Thyroid gland (tissue), 4 donors: ENCODE data around the gene ZNF496.

Experiments
- POLR2A ChIP-seq, 2 donors: fragments of 450-650 bp; IDR thresholded peaks; one replicate each; pipeline ENCODE4 v1.6.1; 2017; ENCODE audit warnings: antibody characterized with exemption in 2 of 2, mild to moderate bottlenecking in 2 of 2, moderate library complexity in 1 of 2
- TF ChIP-seq, protein P1 (sequence below), 6 experiments: fragments of 200-600 bp in 3 of 6; fragments of 450-650 bp in 3 of 6; sonication (generic) in 3 of 6; IDR thresholded peaks; one replicate each; pipeline ENCODE4 v1.5.1; 2016 to 2019; ENCODE audit warnings: antibody characterized with exemption in 6 of 6, mild to moderate bottlenecking in 2 of 6, inconsistent platforms in 1 of 6, moderate library complexity in 1 of 6

DNA sequence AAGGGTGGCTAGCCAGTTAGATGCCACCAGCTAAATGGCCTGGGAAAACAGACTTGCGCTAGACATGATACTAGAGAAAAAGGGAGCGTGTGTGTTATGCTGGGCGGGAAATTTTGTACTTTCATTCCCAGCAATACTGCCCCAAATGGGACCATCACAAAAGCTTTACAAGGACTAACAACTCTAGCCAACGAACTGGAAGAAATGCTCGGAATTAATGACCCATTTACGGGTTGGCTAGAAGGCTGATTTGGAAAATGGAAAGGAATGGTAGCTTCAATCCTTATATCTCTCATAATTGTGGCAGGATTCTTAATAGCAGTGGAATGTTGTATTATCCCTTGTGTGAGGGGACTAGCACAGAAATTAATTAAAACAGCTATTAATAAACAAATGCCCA lies 27.9 kb upstream of the ZNF496 start:
- TF ChIP-seq, protein P1, sequence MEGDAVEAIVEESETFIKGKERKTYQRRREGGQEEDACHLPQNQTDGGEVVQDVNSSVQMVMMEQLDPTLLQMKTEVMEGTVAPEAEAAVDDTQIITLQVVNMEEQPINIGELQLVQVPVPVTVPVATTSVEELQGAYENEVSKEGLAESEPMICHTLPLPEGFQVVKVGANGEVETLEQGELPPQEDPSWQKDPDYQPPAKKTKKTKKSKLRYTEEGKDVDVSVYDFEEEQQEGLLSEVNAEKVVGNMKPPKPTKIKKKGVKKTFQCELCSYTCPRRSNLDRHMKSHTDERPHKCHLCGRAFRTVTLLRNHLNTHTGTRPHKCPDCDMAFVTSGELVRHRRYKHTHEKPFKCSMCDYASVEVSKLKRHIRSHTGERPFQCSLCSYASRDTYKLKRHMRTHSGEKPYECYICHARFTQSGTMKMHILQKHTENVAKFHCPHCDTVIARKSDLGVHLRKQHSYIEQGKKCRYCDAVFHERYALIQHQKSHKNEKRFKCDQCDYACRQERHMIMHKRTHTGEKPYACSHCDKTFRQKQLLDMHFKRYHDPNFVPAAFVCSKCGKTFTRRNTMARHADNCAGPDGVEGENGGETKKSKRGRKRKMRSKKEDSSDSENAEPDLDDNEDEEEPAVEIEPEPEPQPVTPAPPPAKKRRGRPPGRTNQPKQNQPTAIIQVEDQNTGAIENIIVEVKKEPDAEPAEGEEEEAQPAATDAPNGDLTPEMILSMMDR (IDR thresholded peaks at IDR 0.05), result no peak
- TF ChIP-seq POLR2A (IDR thresholded peaks at IDR 0.05), result no peak
